ENCODE measurements around the gene KDM5B.

KDM5B gene

DNA sequence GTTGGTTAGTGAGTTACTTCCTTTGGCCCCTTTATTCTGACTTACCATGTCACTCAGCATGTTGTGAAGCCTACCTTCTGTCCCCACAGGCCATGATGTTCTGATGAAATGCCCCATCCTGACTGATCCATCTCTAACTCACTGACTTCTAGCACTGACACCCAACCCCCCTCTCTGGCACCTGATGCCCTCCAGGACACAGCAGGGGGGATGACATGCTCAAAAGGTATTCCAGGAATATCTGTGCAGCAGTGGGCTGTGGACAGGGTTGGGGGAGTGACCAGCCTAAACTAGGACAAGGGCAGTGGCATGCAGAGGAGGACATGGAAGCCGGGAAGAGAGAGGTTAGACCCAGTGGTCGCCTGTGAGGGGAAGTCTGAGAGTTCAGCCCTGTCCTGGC, 123.5 kb downstream of the KDM5B start:
- no peak for DNase-seq

DNA sequence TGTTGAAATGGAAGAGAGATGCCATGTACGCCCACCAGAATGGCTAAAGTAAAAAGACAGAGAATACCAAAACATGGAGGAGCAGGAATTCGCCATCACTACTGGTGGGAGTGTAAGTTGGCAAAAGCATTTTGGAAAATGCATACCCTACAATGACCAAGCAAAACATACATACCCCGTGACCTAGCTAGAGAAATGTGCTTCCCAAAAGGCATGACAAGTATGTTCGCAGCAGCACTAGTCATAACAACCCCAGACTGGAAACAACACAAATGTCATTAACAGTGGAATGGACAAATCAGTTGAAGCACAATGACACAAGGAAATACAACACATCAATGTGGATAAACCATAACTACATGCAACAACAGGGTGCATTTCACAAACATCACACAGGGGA, 125.2 kb downstream of the KDM5B start:
- DNase-seq, result no peak

DNA sequence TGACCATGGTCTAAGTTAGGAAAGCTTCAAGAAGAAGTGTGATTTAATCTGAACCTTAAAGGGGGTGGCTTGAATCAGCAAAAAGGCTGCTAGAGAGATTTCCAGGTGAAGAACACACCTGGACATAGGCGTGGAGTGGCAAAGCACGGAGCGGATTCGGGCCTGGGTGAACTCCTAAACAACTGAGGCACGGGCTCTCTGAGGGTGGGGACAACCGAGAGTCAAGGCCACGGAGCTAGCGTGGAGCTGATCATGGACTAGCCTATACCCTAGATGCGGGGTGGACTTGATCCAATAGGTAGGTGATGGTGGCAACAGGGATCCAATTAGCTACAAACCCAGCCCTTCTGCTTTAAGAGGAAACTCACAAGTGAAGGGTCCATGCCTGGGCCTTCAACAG, 125.7 kb downstream of the KDM5B start:
- no peak for DNase-seq

DNA sequence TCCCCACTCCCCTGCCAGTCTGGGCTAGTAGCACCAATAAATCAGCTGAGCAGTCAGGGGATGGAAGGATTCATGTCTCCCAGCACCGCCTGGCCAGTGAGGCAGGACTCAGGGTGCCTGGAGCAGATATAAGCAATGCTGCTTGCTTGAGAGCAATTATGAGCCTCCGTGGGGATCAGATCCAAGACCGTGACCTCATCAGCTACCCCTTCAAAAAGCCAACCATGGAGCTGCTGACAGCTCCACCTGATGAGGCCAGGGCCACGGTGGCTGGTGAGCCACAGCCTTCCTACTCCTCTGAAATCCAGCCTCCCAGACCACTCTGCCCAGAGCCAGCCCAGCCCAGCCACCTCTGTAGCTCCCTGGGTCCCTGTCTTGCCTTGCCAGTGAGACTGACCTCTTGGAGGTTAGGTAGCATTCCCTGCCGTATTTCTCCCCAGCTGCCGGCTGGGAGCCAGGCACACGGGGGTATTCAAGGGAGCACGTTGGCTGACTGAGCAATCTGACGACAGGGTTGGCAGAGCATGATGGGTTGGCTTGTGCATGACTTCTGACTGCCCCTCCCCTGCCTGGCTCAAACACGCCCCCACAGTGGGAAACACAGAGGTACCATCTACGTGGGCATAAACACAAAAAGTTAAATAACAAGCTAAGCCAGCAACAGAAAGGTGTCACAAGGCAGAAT, 126.3 kb downstream of the KDM5B start:
- DNase-seq, result no peak

DNA sequence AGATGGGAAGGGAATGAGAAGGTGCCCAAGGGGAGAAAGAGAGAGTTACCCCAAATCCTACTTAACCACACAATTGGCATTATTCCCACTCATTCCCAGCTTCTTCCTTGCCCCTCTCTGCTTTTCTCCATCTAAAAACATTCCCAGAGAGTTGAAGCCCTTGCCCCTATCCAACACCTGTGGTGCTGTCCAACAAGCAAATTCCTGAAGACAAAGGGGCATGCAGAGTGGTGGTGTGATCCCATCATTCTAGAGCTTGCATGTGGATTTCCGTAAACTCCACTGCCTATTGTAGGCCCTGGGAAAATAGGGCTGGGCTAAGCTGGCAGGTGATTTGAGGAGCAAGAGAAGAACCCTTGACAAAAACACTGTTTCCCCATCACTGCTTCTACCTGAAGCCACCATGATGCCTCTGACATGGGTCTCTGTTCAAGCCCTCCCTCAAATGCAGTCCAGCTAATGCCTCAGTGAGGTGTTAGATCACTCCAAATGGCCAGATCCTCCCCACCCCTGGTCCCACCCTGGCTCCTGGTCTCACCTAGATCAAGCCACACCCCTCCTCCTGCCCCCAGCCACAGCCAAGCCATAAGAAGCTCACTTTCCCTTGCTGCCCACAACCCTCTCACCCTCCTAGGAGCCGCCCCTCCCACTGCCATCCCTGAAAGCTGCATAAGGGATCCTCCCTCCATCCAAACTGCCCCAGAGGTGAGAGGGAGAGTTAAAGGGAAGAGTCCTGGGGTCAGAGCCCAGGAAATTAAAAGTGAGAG, 127.5 kb downstream of the KDM5B start:
- DNase-seq, result no peak

DNA sequence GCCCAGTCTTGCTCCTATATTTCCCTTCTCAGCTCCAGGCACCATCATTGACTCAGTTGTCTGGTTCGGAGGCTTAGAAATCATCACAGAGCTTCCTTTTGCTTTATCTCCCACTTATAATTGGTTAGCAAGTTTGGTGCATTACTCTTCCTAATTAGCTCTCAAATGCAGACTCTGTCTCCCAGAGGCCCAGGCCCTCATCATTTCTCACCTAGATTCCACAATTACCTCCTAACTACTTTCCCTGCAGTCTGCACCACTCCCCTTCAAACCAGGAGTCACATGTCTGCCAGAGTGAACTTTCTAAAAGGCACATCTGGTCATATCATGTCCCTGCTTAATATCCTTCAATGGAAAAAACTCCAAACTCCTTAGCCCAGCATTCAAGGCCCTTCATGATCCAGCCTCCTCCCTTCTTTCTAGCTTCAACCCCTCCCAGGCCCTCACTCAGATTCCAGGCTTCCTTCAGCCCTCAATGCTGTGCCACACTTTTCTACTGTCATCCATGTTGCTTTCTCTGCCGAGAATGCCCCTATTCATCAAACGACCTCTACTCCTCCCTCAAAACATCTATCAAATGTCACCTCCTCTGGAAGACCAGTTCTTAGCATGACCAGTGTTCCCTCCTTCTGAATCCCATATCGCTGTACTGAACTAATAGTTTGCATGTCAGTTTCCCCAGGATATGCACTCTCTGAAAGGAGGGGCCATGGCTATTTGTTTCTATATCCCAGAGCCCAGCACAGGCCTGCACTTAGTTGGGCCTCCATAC, 128.6 kb downstream of the KDM5B start:
- DNase-seq, result no peak

DNA sequence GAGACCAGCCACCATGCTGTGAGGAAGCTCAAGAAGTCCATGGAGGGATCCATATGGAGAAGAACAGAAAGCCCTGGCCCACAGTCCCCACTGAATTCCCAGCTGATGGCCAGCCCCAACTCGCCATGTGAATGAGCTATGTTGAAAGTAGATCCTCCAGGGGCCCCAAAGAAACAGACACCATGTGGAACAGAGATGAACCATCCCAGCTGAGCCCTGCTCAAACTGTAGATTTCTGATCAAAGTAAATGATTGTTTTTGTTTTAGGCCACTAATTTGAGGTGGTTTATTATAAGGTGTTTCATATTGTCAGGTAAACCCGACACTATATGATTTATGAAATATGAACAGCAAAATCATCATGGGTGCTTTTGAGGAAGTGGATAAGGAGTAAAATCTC, 130.8 kb downstream of the KDM5B start:
- no peak for DNase-seq
